GM18873 (cell line): ENCODE measurements around the gene DCLRE1C.
"Not testable (repeated sequence)": the region's sequence is repeated elsewhere in the genome, so short reads cannot be mapped to it uniquely, and the experiment has no call there.

ENCODE experiments used
- ATAC-seq: cut with Tn5 transposase; IDR thresholded peaks from one replicate; pipeline ENCODE4 v1.9.1; 2021; ENCODE audit warnings: mild to moderate bottlenecking, moderate library complexity, moderate number of reproducible peaks; ENCODE audit not compliant: unreplicated experiment, low FRiP score

Gene DCLRE1C

GRCh38 chr10:14947268-14947667 lies 6.6 kb downstream of the DCLRE1C start:
- ATAC-seq, result no peak

- ATAC-seq, result no peak
Observed at GRCh38 chr10:14945108-14945507, 8.8 kb downstream of the DCLRE1C start.

DNA sequence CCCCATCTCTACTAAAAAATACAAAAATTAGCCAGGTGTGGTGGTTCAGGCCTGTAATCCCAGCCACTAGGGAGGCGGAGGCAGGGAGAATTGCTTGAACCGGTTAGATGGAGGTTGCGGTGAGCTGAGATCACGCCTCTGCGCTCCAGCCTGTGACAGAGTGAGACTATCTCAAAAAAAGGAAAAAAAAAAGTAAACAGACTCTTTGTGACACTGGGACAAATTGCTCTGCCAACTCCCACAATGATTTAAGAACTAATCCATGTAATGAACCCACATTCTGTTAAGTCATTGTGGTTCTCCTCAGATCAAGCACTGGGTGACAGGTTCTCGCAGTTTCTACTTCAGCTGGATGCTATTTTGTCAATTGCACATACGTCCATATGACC lies 11.0 kb downstream of the DCLRE1C start:
- not testable (repeated sequence) for ATAC-seq

GRCh38 chr10:14942147-14942949 lies 11.5 kb downstream of the DCLRE1C start:
- ATAC-seq, result not testable (repeated sequence)

DNA sequence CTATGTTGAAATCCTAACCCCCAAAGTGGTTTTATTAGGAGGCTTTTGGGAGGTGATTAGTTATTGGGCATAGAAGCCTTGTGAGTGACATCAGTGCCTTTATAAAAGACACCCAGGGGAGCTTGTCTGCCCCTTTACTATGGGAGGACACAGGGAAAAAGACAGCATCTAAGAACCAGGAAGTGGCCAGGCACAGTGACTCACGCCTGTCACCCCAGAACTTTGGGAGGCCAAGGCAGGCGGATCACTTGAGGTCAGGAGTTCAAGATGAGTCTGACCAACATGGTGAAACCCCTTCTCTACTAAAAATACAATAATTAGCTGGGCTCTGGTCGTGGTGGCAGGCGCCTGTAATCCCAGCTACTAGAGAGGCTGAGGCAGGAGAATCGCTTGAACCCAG lies 14.9 kb downstream of the DCLRE1C start:
- ATAC-seq, result not testable (repeated sequence)

DNA sequence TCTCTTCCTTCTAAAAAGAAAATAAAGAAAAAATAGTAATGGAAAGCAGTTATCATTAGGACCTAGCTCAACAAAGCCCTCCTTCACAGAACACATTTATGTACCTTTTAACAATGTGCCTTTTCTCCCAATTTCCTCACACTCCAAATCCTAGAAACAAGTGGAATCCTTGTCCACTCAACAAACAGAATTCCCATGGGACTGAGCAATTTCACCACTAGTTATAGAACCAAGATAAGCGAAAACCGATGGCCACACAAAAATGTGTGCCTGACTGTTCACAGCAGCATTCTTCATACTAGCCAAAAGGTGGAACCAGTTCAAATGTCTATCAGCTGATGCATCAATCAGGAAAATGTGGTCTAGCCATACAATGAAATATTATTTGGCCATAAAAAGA lies 17.3 kb downstream of the DCLRE1C start:
- ATAC-seq, result no peak

- ATAC-seq, result no peak
Observed at GRCh38 chr10:14930610-14931009, 23.3 kb downstream of the DCLRE1C start.

DNA sequence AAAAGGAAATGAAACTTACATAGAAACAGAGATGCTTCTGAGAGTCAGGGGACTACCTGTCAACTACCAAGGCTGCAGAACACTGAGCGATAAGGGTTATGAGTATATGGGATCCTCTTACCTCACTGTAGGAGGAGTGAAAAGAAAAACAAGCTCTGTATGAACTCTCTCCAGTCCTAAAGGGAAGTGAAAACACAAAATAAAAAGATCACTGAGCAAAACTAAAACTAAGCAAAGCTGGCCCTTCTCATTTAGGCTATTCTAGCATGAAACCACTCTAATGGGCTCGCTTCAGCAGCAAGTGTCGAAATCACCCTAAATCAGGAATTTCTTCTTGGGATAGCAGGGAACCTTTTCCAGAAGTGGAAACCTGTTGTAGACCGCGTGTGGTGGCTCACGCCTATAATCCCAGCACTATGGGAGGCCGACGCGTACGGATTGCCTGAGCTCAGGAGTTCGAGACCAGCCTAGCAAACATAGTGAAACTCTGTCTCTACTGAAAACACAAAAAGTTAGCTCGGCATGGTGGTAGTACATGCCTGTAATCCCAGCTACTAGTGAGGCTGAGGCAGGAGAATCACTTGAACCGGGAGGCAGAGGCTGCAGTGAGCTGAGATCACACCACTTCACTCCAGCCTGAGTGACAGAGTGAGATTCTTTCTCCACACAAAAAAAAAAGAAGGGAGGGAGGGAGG lies 27.0 kb downstream of the DCLRE1C start:
- peak; percentile 92 for ATAC-seq

GRCh38 chr10:14926061-14926470 lies 27.8 kb downstream of the DCLRE1C start:
- no peak for ATAC-seq

GRCh38 chr10:14925268-14925667 lies 28.6 kb downstream of the DCLRE1C start:
- ATAC-seq, result no peak

GRCh38 chr10:14924013-14924412 lies 29.9 kb downstream of the DCLRE1C start:
- ATAC-seq, result no peak

- ATAC-seq, result no peak
Observed at GRCh38 chr10:14918964-14919363, 34.9 kb downstream of the DCLRE1C start.

DNA sequence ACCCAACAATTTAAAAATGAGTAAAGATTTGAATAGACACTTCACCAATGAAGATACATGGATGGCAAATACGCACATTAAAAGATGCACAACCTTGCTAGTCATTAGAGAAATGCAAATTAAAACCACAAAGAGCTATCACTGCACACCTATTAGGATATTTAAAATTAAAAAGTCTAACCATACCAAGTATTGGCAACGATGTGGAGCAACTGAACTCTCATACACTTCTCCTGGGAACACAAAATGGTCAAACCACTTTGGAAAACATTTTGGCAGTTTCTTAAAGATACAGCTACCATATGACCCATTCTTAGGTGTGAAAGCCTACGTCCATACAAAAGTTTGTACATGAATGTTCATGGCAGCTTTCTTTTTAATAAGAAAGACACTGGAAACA lies 36.1 kb downstream of the DCLRE1C start:
- no peak for ATAC-seq

GRCh38 chr10:14916600-14916999 lies 37.3 kb downstream of the DCLRE1C start:
- ATAC-seq, result no peak

DNA sequence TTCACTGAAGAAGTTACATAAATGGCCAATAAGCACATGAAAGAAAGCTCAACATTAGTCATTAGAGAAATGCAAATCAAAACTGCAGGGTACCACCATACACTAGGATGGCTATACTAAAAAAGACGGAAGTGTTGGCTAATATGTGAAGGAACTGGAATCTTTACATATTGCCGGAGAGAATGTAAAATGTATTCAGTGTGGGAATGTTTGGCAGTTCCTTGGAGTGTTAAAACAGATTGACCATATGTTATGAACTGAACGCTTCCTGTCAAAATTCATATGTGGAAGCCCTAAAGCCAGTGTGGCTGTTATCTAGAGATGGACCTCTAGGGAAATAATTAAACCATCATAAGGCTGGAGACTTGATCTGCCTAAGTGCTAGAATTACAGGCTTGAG lies 42.1 kb downstream of the DCLRE1C start:
- ATAC-seq, result no peak

DNA sequence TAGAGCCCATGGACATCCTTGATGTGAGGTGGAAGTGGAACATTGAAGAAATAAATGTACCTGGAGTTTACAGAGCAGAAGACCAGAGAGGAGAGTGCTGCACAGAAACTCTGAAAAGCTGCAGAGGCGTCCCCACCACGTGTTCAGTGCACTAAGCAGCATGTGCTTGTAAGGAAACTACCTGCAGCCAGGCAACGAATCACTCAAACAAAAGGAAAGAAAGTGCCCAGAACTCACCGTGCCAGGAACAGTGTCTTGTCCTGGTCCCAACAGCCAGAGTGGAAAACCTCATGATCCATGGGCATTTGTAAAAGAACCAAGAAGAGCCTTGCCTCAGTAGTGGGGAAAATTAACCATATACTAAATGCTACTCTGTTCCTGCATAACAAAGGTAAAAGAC lies 42.9 kb downstream of the DCLRE1C start:
- ATAC-seq, result no peak

- no peak for ATAC-seq
Observed at GRCh38 chr10:14909101-14909500, 44.8 kb downstream of the DCLRE1C start.

DNA sequence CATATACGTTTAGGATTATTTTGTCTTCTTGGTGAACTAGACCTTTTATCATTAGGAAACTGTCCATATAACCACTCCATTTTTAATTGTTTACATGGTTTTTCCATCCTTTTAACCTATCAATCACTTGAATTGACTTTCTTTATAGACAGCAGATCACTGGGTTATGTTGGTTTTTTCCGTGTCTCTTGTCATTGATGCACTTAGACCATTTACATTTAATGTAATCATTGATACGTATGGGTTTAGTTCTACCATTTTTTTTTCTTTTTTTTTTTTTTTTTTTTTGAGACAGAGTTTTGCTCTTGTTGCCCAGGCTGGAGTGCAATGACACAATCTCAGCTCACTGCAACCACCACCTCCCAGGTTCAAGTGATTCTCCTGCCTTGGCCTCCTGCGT lies 46.3 kb downstream of the DCLRE1C start:
- ATAC-seq, result not testable (repeated sequence)

DNA sequence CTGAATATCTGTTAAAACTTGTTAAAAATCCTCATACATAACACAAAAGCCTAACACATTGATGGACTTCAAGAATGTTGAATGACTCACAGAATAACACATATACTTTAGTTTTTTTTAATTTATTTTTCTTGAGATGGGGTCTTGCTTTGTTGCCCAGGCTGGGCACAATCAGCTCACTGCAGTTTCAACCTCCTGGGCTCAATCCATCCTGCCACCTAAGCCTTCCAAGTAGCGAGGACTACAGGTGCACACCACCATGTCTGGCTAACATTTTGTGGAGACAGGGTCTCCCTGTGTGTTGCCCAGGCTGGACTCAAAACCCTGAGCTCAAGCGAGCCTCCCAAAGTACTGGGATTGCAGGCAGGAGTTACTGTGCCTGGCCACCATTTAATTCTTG lies 47.1 kb downstream of the DCLRE1C start:
- no peak for ATAC-seq

DNA sequence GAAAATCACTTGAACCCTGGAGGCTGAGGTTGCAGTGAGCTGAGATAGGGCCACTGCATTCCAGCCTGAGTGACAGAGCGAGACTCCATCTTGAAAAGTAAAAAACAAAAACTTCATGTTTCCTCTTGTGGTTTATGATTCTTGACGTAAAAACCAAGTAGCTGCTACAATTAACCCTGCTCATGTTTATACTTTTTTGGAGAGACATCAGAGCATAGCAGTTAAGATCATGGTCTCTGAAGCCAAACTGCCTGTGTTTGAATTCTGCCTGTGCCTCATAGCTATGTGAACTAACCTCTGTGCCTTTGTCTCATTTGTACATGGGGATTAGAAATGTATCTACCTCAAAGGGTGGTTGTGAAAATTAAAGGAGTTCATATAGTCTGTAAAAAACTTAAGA lies 48.0 kb downstream of the DCLRE1C start:
- no peak for ATAC-seq

GRCh38 chr10:14904864-14905263 lies 49.0 kb downstream of the DCLRE1C start:
- ATAC-seq, result no peak

GRCh38 chr10:14904316-14904732 lies 49.6 kb downstream of the DCLRE1C start:
- no peak for ATAC-seq
